ENCODE data around the gene PTGES. TPM values are rescaled to one million over a fixed set of nuclear protein-coding genes. Genes with fewer than 3 reads are reported as not detected.

PTGES gene
- total RNA-seq, 1 experiment from 2014 or later, result 4.0 TPM

- CTCF ChIA-PET, result no interaction called here
- Mint-ChIP-seq H3K27me3 (ENCODE audit: insufficient read depth, unreplicated experiment) (peaks cover 2% of the 10 kb centered on the region), H3K4me1 (ENCODE audit: low read depth, unreplicated experiment) (no peaks in the 10 kb centered on the region), H3K27ac (ENCODE audit: unreplicated experiment) (no peak overlapping the region), H3K4me3 (ENCODE audit: unreplicated experiment) (no peak overlapping the region), H3K9me3 (ENCODE audit: unreplicated experiment) (no peaks in the 10 kb centered on the region), H3K36me3 (ENCODE audit: insufficient read depth, unreplicated experiment) (no peaks in the 10 kb centered on the region)
- POLR2A ChIA-PET, result no interaction called here
- TF ChIP-seq CTCF (IDR thresholded peaks at IDR 0.05; ENCODE audit: insufficient read depth in 1 of 2, low read depth in 1 of 2, low read length in 1 of 2, severe bottlenecking in 1 of 2, unreplicated experiment in 1 of 2), result no peak
- no peak for DNase-seq
- no peaks in the 10 kb centered on the region for H3K27me3 ChIP-seq (replicated peaks; ENCODE audit: control insufficient read depth, insufficient read depth, low read length)
- no peaks in the 10 kb centered on the region for H3K9me3 ChIP-seq
- intact Hi-C loops (cut with micrococcal nuclease; ENCODE audit: unreplicated experiment), result no loop called here
- H3K36me3 ChIP-seq (ENCODE audit: control insufficient read depth, insufficient read depth, low read length), result no peaks in the 10 kb centered on the region
- no peaks in the 10 kb centered on the region for H3K4me1 ChIP-seq
- no TSS peak for BruUV-seq (replicated peaks)
- no peak overlapping the region for H3K4me3 ChIP-seq (ENCODE audit: low read depth, low read length)
These were observed 17.9 kb upstream of the PTGES start for GRCh38 chr9:129770741-129771140.

- H3K4me3 ChIP-seq (ENCODE audit: low read depth, low read length), result no peak overlapping the region
- BruUV-seq (replicated peaks), result no TSS peak
- no peaks in the 10 kb centered on the region for H3K4me1 ChIP-seq
- H3K9me3 ChIP-seq, result no peaks in the 10 kb centered on the region
- ChIA-PET CTCF (interaction anchor here (0.7 to 1.1 kb wide), 3 partner anchors 10 to 910 kb away, joined by 3 to 6 read pairs (median 6); no protein-coding TSS in a partner anchor), POLR2A (no interaction called here)
- intact Hi-C loops (cut with micrococcal nuclease; ENCODE audit: unreplicated experiment), result no loop called here
- peaks cover 2% of the 10 kb centered on the region for H3K27me3 Mint-ChIP-seq (ENCODE audit: insufficient read depth, unreplicated experiment)
- no peak for DNase-seq
- no peaks in the 10 kb centered on the region for H3K4me1 Mint-ChIP-seq (ENCODE audit: low read depth, unreplicated experiment)
- H3K9me3 Mint-ChIP-seq (ENCODE audit: unreplicated experiment), result no peaks in the 10 kb centered on the region
- H3K27me3 ChIP-seq (replicated peaks; ENCODE audit: control insufficient read depth, insufficient read depth, low read length), result no peaks in the 10 kb centered on the region
- H3K27ac Mint-ChIP-seq (ENCODE audit: unreplicated experiment), result no peak overlapping the region
- H3K4me3 Mint-ChIP-seq (ENCODE audit: unreplicated experiment), result no peak overlapping the region
- no peaks in the 10 kb centered on the region for H3K36me3 ChIP-seq (ENCODE audit: control insufficient read depth, insufficient read depth, low read length)
- no peaks in the 10 kb centered on the region for H3K36me3 Mint-ChIP-seq (ENCODE audit: insufficient read depth, unreplicated experiment)
- no peak for TF ChIP-seq CTCF (IDR thresholded peaks at IDR 0.05; ENCODE audit: insufficient read depth in 1 of 2, low read depth in 1 of 2, low read length in 1 of 2, severe bottlenecking in 1 of 2, unreplicated experiment in 1 of 2)
These were observed 16.8 kb upstream of the PTGES start for GRCh38 chr9:129769669-129770068.

- Histone ChIP-seq H3K36me3 (ENCODE audit: control insufficient read depth, insufficient read depth, low read length) (no peaks in the 10 kb centered on the region), H3K4me3 (ENCODE audit: low read depth, low read length) (no peak overlapping the region), H3K4me1 (no peaks in the 10 kb centered on the region), H3K27me3 (replicated peaks; ENCODE audit: control insufficient read depth, insufficient read depth, low read length) (no peaks in the 10 kb centered on the region), H3K9me3 (no peaks in the 10 kb centered on the region)
- no peak for DNase-seq
- Mint-ChIP-seq H3K4me1 (ENCODE audit: low read depth, unreplicated experiment) (no peaks in the 10 kb centered on the region), H3K4me3 (ENCODE audit: unreplicated experiment) (no peak overlapping the region), H3K27ac (ENCODE audit: unreplicated experiment) (no peak overlapping the region), H3K27me3 (ENCODE audit: insufficient read depth, unreplicated experiment) (no peaks in the 10 kb centered on the region), H3K9me3 (ENCODE audit: unreplicated experiment) (no peaks in the 10 kb centered on the region), H3K36me3 (ENCODE audit: insufficient read depth, unreplicated experiment) (no peaks in the 10 kb centered on the region)
- CTCF ChIA-PET, result no interaction called here
- POLR2A ChIA-PET, result no interaction called here
- intact Hi-C loops (cut with micrococcal nuclease; ENCODE audit: unreplicated experiment), result no loop called here
- BruUV-seq (replicated peaks), result no TSS peak
- no peak for TF ChIP-seq CTCF (IDR thresholded peaks at IDR 0.05; ENCODE audit: insufficient read depth in 1 of 2, low read depth in 1 of 2, low read length in 1 of 2, severe bottlenecking in 1 of 2, unreplicated experiment in 1 of 2)
These were observed 15.6 kb upstream of the PTGES start for GRCh38 chr9:129768486-129768885.
